SU-DHL-6 (cell line): ENCODE measurements around the gene PRKCE.

Source experiments
- EZH2phosphoT487 ChIP-seq: fragments of 200-600 bp; sonication (generic), shearing (Covaris generic); conservative IDR thresholded peaks from 2 replicates; pipeline ENCODE4 v1.6.1; 2018; ENCODE audit warnings: mild to moderate bottlenecking, antibody characterized with exemption, low read length, moderate library complexity, mixed read lengths
- TF ChIP-seq, protein P1 (sequence below): fragments of 200-600 bp; sonication (generic); IDR thresholded peaks from one replicate; pipeline ENCODE4 v1.5.1; 2017; ENCODE audit warnings: antibody characterized with exemption, mild to moderate bottlenecking, low read length, moderate library complexity; ENCODE audit not compliant: insufficient read depth, poor library complexity, severe bottlenecking

DNA sequence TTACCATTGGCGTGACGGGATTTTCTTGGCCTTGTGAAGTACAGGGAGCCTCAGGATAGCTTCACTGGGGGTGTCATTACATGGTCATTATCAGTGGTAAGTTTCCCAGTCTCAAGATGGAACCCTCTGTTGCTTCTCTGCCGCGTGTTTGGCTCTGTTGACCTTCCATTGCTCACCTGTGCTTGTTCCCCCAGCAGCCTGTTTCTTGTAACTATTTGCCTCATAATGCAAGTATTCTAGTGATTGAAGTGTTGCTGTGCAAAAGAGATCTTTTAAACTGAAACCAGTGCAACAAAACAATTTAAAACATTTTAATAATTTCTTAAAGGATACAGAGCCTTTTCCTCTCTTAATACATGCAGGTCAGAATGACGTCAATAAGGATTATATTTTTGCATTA is 24.6 kb downstream of the PRKCE start:
- TF ChIP-seq, protein P1, sequence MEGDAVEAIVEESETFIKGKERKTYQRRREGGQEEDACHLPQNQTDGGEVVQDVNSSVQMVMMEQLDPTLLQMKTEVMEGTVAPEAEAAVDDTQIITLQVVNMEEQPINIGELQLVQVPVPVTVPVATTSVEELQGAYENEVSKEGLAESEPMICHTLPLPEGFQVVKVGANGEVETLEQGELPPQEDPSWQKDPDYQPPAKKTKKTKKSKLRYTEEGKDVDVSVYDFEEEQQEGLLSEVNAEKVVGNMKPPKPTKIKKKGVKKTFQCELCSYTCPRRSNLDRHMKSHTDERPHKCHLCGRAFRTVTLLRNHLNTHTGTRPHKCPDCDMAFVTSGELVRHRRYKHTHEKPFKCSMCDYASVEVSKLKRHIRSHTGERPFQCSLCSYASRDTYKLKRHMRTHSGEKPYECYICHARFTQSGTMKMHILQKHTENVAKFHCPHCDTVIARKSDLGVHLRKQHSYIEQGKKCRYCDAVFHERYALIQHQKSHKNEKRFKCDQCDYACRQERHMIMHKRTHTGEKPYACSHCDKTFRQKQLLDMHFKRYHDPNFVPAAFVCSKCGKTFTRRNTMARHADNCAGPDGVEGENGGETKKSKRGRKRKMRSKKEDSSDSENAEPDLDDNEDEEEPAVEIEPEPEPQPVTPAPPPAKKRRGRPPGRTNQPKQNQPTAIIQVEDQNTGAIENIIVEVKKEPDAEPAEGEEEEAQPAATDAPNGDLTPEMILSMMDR = no peak
- no peak for TF ChIP-seq EZH2phosphoT487
